Hepatocyte (in vitro differentiated cells): ENCODE data around the gene ETV6. TPM values are rescaled to one million over a fixed set of nuclear protein-coding genes. Genes with fewer than 3 reads are reported as not detected.

ENCODE experiments used
- DNase-seq: peaks from one replicate; pipeline ENCODE4 v3.0.0-alpha.2; 2016; ENCODE audit warnings: low spot score
- H2AFZ ChIP-seq: fragments of 200-600 bp; sonication (generic); 2 replicates; pipeline ENCODE4 v1.6.0; 2016; ENCODE audit warnings: antibody characterized with exemption, mild to moderate bottlenecking
- H3K27ac ChIP-seq: fragments of 200-600 bp; sonication (generic); 2 replicates; pipeline ENCODE4 v1.5.1; 2016; ENCODE audit warnings: mild to moderate bottlenecking
- H3K27me3 ChIP-seq: fragments of 200-600 bp; sonication (generic); 2 replicates; pipeline ENCODE4 v1.6.1; 2016
- H3K36me3 ChIP-seq: fragments of 200-600 bp; sonication (generic); replicated peaks from 2 replicates; pipeline ENCODE4 v1.5.1; 2016; ENCODE audit warnings: low read depth; ENCODE audit not compliant: insufficient read depth
- H3K4me1 ChIP-seq: fragments of 200-600 bp; sonication (generic); 2 replicates; pipeline ENCODE4 v1.5.1; 2016; ENCODE audit warnings: mild to moderate bottlenecking, moderate library complexity; ENCODE audit not compliant: insufficient read depth
- H3K4me2 ChIP-seq: fragments of 200-600 bp; sonication (generic); 2 replicates; pipeline ENCODE4 v1.6.0; 2016
- H3K4me3 ChIP-seq: fragments of 200-600 bp; sonication (generic); 2 replicates; pipeline ENCODE4 v1.5.1; 2016; ENCODE audit warnings: mild to moderate bottlenecking
- H3K79me2 ChIP-seq: fragments of 200-600 bp; sonication (generic); 2 replicates; pipeline ENCODE4 v1.6.0; 2017; ENCODE audit warnings: mild to moderate bottlenecking
- H3K9me2 ChIP-seq: fragments of 200-600 bp; sonication (generic); replicated peaks from 2 replicates; pipeline ENCODE4 v1.6.0; 2017; ENCODE audit warnings: mild to moderate bottlenecking; ENCODE audit not compliant: insufficient read depth
- H3K9me3 ChIP-seq: fragments of 200-600 bp; sonication (generic); 2 replicates; pipeline ENCODE4 v1.5.1; 2016; ENCODE audit warnings: low read depth, mild to moderate bottlenecking
- H4K20me1 ChIP-seq: fragments of 200-600 bp; sonication (generic); 2 replicates; pipeline ENCODE4 v1.6.0; 2016; ENCODE audit warnings: mild to moderate bottlenecking; ENCODE audit not compliant: insufficient read depth, poor library complexity, severe bottlenecking
- EZH2 ChIP-seq: fragments of 200-600 bp; sonication (generic); IDR thresholded peaks from 2 replicates; pipeline ENCODE4 v1.6.1; 2016; ENCODE audit warnings: antibody characterized with exemption, mild to moderate bottlenecking, borderline replicate concordance
- EZH2phosphoT487 ChIP-seq: fragments of 200-600 bp; sonication (generic); IDR thresholded peaks from one replicate; pipeline ENCODE4 v1.6.1; 2018; ENCODE audit warnings: antibody characterized with exemption, mild to moderate bottlenecking, low read depth, moderate library complexity; ENCODE audit not compliant: unreplicated experiment, severe bottlenecking
- WGBS: methylation state at CpG from one replicate; pipeline ENCODE4 v1.1.6; 2016; ENCODE audit warnings: low lambda C conversion rate; ENCODE audit errors: missing lambda C conversion rate; 5-methylcytosine and 5-hydroxymethylcytosine counted together
- polyA plus RNA-seq: library from polyadenylated mRNA; unstranded; fragments of >200 nt; fragmentation: Nextera tagmentation; extraction: Ambion mirVana; gene quantifications from 2 replicates; pipeline ENCODE4 v1.2.1, GENCODE V29; 2016
- total RNA-seq: library from RNA; depleted of rRNA; stranded (reverse); fragments of >200 nt; gene quantifications from 2 replicates; pipeline ENCODE4 v1.2.3, GENCODE V29; 2014
- TF ChIP-seq, protein P1 (sequence below): fragments of 200-600 bp; sonication (generic); IDR thresholded peaks from 2 replicates; pipeline ENCODE4 v1.5.1; 2016; ENCODE audit warnings: antibody characterized with exemption, mild to moderate bottlenecking; ENCODE audit not compliant: poor library complexity

The ETV6 gene
- total and polyA plus RNA-seq, 2 experiments from 2014 or later, result 8.0 to 9.7 TPM

DNA sequence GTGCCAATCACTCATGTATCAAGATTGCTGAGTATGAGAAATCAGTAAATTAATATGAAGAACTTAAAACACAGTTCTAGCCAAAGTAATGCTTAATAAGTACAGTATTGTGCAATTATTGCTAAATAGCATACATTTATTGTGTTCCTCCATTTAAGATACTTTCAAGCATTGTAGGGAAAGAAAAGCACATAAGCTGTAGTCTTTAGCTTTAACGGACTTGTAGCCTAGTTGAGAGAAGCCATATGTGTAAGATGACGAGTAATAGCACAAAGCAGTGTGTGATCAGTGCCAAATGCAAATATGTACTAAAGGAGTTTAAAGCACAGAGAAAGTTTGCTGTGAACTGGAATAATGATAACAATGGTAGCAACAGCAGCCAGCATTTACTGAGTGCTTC lies 38.1 kb downstream of the ETV6 start:
- no peak overlapping the region for H3K4me2 ChIP-seq
- H3K4me3 ChIP-seq, result no peak overlapping the region
- H3K79me2 ChIP-seq, result peaks cover 87% of the 10 kb centered on the region
- peaks cover 30% of the 10 kb centered on the region for H3K4me1 ChIP-seq
- no peaks in the 10 kb centered on the region for H3K9me3 ChIP-seq
- H4K20me1 ChIP-seq, result no peaks in the 10 kb centered on the region
- TF ChIP-seq, protein P1, sequence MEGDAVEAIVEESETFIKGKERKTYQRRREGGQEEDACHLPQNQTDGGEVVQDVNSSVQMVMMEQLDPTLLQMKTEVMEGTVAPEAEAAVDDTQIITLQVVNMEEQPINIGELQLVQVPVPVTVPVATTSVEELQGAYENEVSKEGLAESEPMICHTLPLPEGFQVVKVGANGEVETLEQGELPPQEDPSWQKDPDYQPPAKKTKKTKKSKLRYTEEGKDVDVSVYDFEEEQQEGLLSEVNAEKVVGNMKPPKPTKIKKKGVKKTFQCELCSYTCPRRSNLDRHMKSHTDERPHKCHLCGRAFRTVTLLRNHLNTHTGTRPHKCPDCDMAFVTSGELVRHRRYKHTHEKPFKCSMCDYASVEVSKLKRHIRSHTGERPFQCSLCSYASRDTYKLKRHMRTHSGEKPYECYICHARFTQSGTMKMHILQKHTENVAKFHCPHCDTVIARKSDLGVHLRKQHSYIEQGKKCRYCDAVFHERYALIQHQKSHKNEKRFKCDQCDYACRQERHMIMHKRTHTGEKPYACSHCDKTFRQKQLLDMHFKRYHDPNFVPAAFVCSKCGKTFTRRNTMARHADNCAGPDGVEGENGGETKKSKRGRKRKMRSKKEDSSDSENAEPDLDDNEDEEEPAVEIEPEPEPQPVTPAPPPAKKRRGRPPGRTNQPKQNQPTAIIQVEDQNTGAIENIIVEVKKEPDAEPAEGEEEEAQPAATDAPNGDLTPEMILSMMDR, result no peak
- no peaks in the 10 kb centered on the region for H3K27me3 ChIP-seq
- H3K9me2 ChIP-seq, result no peaks in the 10 kb centered on the region
- H3K36me3 ChIP-seq, result no peaks in the 10 kb centered on the region
- peak overlapping the region; percentile 3 for H3K27ac ChIP-seq
- no peak overlapping the region for H2AFZ ChIP-seq
- 33% methylated on average over 2 of the region's 2 CpGs for WGBS
- no peak for DNase-seq

DNA sequence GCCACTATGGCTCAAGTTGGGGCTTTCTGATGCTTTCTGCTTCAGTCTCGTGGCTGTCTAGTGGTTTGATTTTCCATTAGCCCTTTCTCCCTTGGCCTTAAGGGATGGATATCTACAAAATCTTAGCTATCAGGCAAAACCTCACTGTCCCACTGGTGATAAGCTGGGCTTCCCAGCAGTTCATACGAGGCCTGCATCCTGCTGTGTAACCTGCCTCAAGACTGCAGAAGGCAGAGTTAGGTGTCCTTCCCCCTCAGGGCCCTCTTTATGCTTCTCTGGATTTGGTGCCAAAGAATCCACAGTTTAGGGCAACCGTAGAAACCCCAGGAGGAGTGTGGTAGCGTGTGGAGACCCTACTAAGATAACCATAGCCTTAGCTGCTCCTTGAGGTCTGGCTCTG lies 38.9 kb downstream of the ETV6 start:
- no peak overlapping the region for H2AFZ ChIP-seq
- no peak overlapping the region for H3K4me3 ChIP-seq
- peaks cover 87% of the 10 kb centered on the region for H3K79me2 ChIP-seq
- no peaks in the 10 kb centered on the region for H3K27me3 ChIP-seq
- TF ChIP-seq, protein P1, result no peak
- TF ChIP-seq EZH2 (no peak), EZH2phosphoT487 (no peak)
- DNase-seq, result no peak
- H3K4me2 ChIP-seq, result no peak overlapping the region
- peaks cover 30% of the 10 kb centered on the region for H3K4me1 ChIP-seq
- no peaks in the 10 kb centered on the region for H4K20me1 ChIP-seq
- H3K9me3 ChIP-seq, result no peaks in the 10 kb centered on the region
- no peak overlapping the region for H3K27ac ChIP-seq
- no peaks in the 10 kb centered on the region for H3K36me3 ChIP-seq
- H3K9me2 ChIP-seq, result no peaks in the 10 kb centered on the region
- WGBS, result 72% methylated on average over 4 of the region's 4 CpGs

DNA sequence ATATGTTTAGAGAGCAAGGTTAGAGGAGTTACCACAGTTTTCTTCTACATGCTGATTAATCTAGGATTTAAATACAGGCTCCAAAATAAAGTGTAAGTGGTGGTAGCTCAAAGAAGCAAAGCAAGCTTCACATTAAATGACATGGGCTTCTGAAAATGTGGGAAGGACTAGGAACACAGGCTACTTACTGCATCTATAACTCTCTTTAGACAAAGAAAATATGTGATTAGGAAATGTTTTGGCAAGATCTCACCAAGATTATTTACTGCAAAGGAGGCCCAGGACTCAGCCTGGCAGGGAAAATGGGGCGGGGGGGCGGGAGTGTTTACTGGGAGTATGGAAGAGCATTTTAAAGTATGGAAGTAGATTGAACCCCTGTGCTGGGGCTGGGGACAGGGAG lies 39.4 kb downstream of the ETV6 start:
- Histone ChIP-seq H3K79me2 (peaks cover 87% of the 10 kb centered on the region), H3K27ac (no peak overlapping the region), H3K9me3 (no peaks in the 10 kb centered on the region), H2AFZ (no peak overlapping the region), H3K27me3 (no peaks in the 10 kb centered on the region), H3K9me2 (no peaks in the 10 kb centered on the region), H3K4me2 (no peak overlapping the region), H3K4me3 (no peak overlapping the region), H4K20me1 (no peaks in the 10 kb centered on the region), H3K4me1 (peaks cover 30% of the 10 kb centered on the region), H3K36me3 (no peaks in the 10 kb centered on the region)
- WGBS, result 89% methylated on average over 2 of the region's 2 CpGs
- DNase-seq, result no peak
- TF ChIP-seq, protein P1, result no peak
- TF ChIP-seq EZH2phosphoT487, result no peak
- no peak for TF ChIP-seq EZH2

DNA sequence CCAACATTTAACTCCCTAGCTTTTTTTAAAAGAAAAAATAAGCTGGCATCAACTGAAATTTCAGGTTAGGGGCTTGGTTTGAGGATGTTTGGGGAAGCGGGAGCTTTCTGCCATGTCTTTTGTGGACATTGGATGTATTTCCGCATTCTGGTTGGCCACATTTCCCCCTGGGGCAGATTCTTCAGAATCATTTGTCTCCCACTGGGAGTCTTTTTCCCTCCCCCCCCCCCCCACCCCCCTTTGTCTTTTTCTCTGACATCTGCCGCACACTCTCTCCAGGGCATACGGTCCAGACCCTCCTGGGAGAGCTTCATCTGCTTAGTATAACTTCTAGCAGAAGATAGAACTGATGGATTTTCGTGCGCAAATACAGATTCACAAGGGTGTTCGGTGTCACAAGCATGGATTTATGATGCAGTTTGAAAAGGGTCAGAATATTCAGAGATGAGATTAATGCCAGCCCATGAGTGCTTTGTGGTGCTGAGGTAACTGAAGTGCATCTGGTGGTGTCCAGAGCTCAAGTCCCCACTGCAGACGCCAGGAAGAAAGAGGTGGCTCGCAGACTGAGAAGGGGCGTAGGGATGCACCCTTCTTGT lies 40.2 kb downstream of the ETV6 start:
- no peaks in the 10 kb centered on the region for H3K9me3 ChIP-seq
- H2AFZ ChIP-seq, result no peak overlapping the region
- no peaks in the 10 kb centered on the region for H3K27me3 ChIP-seq
- H3K27ac ChIP-seq, result no peak overlapping the region
- peaks cover 30% of the 10 kb centered on the region for H3K4me1 ChIP-seq
- H4K20me1 ChIP-seq, result no peaks in the 10 kb centered on the region
- WGBS, result 83% methylated on average over 10 of the region's 10 CpGs
- H3K4me2 ChIP-seq, result no peak overlapping the region
- TF ChIP-seq EZH2phosphoT487 (no peak), EZH2 (no peak)
- TF ChIP-seq, protein P1, result no peak
- H3K79me2 ChIP-seq, result peaks cover 87% of the 10 kb centered on the region
- no peak overlapping the region for H3K4me3 ChIP-seq
- H3K9me2 ChIP-seq, result no peaks in the 10 kb centered on the region
- DNase-seq, result no peak
- H3K36me3 ChIP-seq, result no peaks in the 10 kb centered on the region
